Right lobe of liver (tissue), 6 donors: ENCODE results near the gene NPHP1. TPM values are rescaled to one million over a fixed set of nuclear protein-coding genes. Genes with fewer than 3 reads are reported as not detected.

Source experiments
- ATAC-seq, 4 donors: fragments of 200-7000 bp; cut with Tn5 transposase; one replicate each; pipeline ENCODE4 v1.9.1; 2020; ENCODE audit warnings: mild to moderate bottlenecking in 4 of 4, moderate library complexity in 4 of 4
- DNase-seq, 3 donors: peaks; one replicate each; pipeline ENCODE4 v3.0.0-alpha.2; 2020
- H3K27ac ChIP-seq, 3 donors: fragments of 200-600 bp; one replicate each; pipeline ENCODE4 v1.8.0; 2022
- H3K27me3 ChIP-seq, 2 donors: fragments of 200-600 bp; one replicate each; pipeline ENCODE4 v1.8.0; 2022
- H3K36me3 ChIP-seq, 4 donors: fragments of 200-600 bp; sonication (generic) in 1 of 4; one replicate each; pipeline versions ENCODE4 v1.5.1 to v1.8.0; 2017 to 2022; ENCODE audit warnings: control low read depth in 1 of 4
- H3K4me1 ChIP-seq, 4 donors: fragments of 200-600 bp; sonication (generic) in 1 of 4; one replicate each; pipeline versions ENCODE4 v1.5.1 to v1.8.0; 2017 to 2022; ENCODE audit warnings: control low read depth in 1 of 4
- H3K4me3 ChIP-seq, 3 donors: fragments of 200-600 bp; one replicate each; pipeline ENCODE4 v1.8.0; 2022
- H3K9me3 ChIP-seq, 4 donors: fragments of 200-600 bp; sonication (generic) in 1 of 4; one replicate each; pipeline versions ENCODE4 v1.5.1 to v1.8.0; 2017 to 2022; ENCODE audit warnings: control low read depth in 1 of 4
- CTCF ChIP-seq, 4 donors: fragments of 200-600 bp in 3 of 4; fragments of 450-650 bp in 1 of 4; IDR thresholded peaks; one replicate each; pipeline versions ENCODE4 v1.5.1 to v1.8.0; 2016 to 2022; ENCODE audit warnings: antibody characterized with exemption in 4 of 4, mild to moderate bottlenecking in 2 of 4
- POLR2A ChIP-seq: fragments of 450-650 bp; IDR thresholded peaks from one replicate; pipeline ENCODE4 v1.6.1; 2017; ENCODE audit warnings: antibody characterized with exemption, mild to moderate bottlenecking
- WGBS: methylation state at CpG from one replicate; pipeline ENCODE4 v1.1.6; 2018; ENCODE audit warnings: low coverage, low lambda C conversion rate; ENCODE audit not compliant: insufficient coverage; ENCODE audit errors: missing lambda C conversion rate; 5-methylcytosine and 5-hydroxymethylcytosine counted together
- intact Hi-C, 2 donors: fragments of 100-400 bp; cut with DNase I; formaldehyde crosslinking; loops; one replicate each; pipeline versions ENCODE4 v1.11.2 to v1.14.1; 2022
- total RNA-seq, 6 experiments: library from RNA; depleted of rRNA in 2 of 6; stranded (reverse); fragments of >200 nt in 2 of 6; fragmentation: NEBNext Ultra II Directional in 3 of 6; extraction: Animal tissue kit (Norgen Biotek cat#: 25700) in 3 of 6; gene quantifications; one replicate each; pipeline versions ENCODE4 v1.1.0 to v1.2.4, GENCODE V29; 2016 to 2023
- donor health status: DM: no; HTN: yes; CAD: no.
- donor health status: DM: no; HTN: no; CAD: no.
- donor health status: DM: no; HTN: no; CAD: no.
- donor health status: DM: no; HTN: yes; CAD: no.
- donor health status: DM: no; HTN: yes; CAD: no.

The NPHP1 gene
- total RNA-seq, 6 experiments from 2014 or later: 0.06 to 1.9 (median 0.65) TPM

DNA sequence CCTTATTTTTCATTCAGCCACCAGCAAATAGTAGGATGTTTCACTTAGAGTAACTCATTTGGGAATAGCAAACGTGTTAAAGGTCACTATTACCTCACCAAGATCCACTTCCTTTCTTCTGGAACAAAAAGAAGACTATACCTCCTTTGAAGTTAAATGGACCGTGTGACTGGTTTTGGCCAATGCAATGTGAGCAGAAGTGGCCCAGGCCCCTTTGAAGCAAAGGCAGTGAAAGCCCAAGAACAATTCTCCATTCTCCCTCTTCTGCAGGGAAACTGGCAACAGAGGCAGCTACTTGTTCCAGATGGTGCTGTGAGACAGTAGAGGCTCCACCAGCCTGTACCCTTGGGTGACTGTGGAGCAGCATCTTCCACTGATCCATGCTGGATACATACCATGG lies 77.9 kb downstream of the NPHP1 start:
- Histone ChIP-seq H3K36me3 (no peaks in the 10 kb centered on the region), H3K27ac (no peak overlapping the region), H3K4me1 (no peaks in the 10 kb centered on the region), H3K4me3 (no peak overlapping the region), H3K27me3 (no peaks in the 10 kb centered on the region), H3K9me3 (no peaks in the 10 kb centered on the region)
- WGBS: 48% methylated on average over 2 of the region's 2 CpGs
- intact Hi-C loops: no loop called here
- ATAC-seq (no peak), DNase-seq (no peak)
- no peak for TF ChIP-seq CTCF (IDR thresholded peaks at IDR 0.05)
- TF ChIP-seq POLR2A: no peak

DNA sequence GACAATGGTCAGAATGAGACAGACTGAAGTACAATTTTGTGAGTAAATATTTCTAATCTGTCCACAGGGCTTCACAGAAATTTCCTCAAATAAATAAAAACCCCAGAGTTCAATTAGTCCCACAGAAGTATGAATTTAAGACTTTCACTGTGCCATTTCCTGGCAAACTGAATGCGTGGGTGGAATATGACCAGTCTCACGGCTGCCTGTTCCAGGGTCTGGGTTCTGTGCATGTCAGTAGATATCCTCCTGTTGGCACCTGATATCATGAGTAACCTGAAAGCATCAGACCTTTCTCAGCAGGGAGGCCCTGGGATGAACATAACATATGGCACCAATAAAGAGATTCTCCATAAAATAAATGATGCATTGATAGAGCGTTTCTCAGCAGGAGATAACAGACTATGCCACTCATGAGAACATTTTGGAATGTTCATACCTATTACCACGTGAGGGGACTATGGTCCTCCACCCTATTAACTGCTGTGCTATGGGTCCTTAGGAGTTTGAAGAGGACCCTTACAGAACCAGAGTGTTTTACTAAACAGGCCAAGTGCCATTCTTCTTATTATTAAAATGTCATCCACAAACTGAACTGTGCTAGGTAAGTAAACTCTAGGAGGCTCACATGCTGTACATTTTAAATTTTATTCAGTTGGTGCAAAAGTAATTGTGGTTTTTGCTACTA lies 78.6 kb downstream of the NPHP1 start:
- no peaks in the 10 kb centered on the region for H3K36me3 ChIP-seq
- no peak overlapping the region for H3K4me3 ChIP-seq
- H3K27ac ChIP-seq: no peak overlapping the region
- H3K4me1 ChIP-seq: no peaks in the 10 kb centered on the region
- no peak for DNase-seq
- H3K9me3 ChIP-seq: no peaks in the 10 kb centered on the region
- no peak for ATAC-seq
- no peaks in the 10 kb centered on the region for H3K27me3 ChIP-seq
- TF ChIP-seq POLR2A: no peak
- TF ChIP-seq CTCF (IDR thresholded peaks at IDR 0.05): no peak
- 80% methylated on average over 2 of the region's 4 CpGs for WGBS
- intact Hi-C loops: no loop called here

DNA sequence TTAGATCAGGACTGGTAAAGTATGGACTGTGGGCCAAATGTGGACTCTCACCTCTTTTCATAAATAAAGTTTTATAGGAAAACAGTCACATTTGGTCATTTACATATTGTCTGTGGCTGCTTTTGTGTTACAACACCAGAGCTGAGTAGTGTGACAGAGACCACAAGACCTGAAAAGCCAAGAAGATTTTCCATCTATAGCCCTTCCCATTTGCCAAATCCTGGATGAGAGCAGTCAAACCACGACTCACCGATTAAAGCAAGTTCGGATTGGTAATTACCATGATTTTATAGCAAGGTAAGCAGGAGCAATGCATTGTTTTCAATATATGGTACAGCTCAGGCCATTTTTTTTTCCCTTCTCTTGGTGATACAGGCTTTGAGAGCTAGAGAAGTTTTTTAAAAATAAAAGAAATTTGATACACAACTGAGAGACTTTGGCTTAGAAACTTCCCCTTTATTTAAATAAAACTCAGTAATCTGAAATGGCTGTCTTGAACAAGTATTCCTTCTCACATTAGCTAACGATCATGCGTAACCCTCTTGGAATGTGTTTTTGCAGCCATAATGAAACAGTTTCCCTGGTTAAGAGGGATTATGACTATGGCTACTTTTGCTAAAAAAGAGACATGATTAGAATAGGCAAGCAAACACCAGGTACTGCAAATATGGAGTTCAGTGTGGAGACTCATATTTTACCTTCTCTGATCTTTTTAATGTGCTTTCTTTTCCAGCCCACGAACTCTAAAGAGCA lies 79.7 kb downstream of the NPHP1 start:
- intact Hi-C loops: no loop called here
- no peaks in the 10 kb centered on the region for H3K9me3 ChIP-seq
- no peaks in the 10 kb centered on the region for H3K36me3 ChIP-seq
- DNase-seq: no peak
- no peak for ATAC-seq
- H3K4me1 ChIP-seq: no peaks in the 10 kb centered on the region
- H3K27me3 ChIP-seq: no peaks in the 10 kb centered on the region
- H3K4me3 ChIP-seq: no peak overlapping the region
- TF ChIP-seq POLR2A (no peak), CTCF (IDR thresholded peaks at IDR 0.05) (no peak)
- 80% methylated on average over 6 of the region's 6 CpGs for WGBS
- no peak overlapping the region for H3K27ac ChIP-seq

GRCh38 chr2:110124038-110124825 lies 80.6 kb downstream of the NPHP1 start:
- Histone ChIP-seq H3K27ac (no peak overlapping the region), H3K36me3 (no peaks in the 10 kb centered on the region), H3K4me1 (no peaks in the 10 kb centered on the region), H3K27me3 (no peaks in the 10 kb centered on the region), H3K4me3 (no peak overlapping the region), H3K9me3 (no peaks in the 10 kb centered on the region)
- intact Hi-C loops: no loop called here
- DNase-seq: no peak
- WGBS: 43% methylated on average over 1 of the region's 4 CpGs
- no peak for TF ChIP-seq CTCF (IDR thresholded peaks at IDR 0.05)
- TF ChIP-seq POLR2A: no peak
- no peak for ATAC-seq
